Activated CD4-positive, alpha-beta T cell treated with anti-CD3 and anti-CD28 coated beads, Interleukin-2, amount 10 ng/mL, durations not matched to agents 24 days and 14 days (primary cell): ENCODE data around the gene ABRACL. TPM values are rescaled to one million over a fixed set of nuclear protein-coding genes. Genes with fewer than 3 reads are reported as not detected.

ENCODE experiments used
- DNase-seq: peaks from one replicate; pipeline ENCODE4 v3.0.0; 2022
- H3K27ac Mint-ChIP-seq: one replicate; pipeline ENCODE4 v1.8.0; 2022; ENCODE audit warnings: mild to moderate bottlenecking, mixed read lengths
- H3K27me3 Mint-ChIP-seq: one replicate; pipeline ENCODE4 v1.8.0; 2022; ENCODE audit warnings: mixed read lengths
- H3K36me3 Mint-ChIP-seq: one replicate; pipeline ENCODE4 v1.8.0; 2022; ENCODE audit warnings: low read depth, mild to moderate bottlenecking, mixed read lengths
- H3K4me1 Mint-ChIP-seq: one replicate; pipeline ENCODE4 v1.8.0; 2021; ENCODE audit warnings: mixed read lengths
- H3K4me3 Mint-ChIP-seq: one replicate; pipeline ENCODE4 v1.8.0; 2022; ENCODE audit warnings: mild to moderate bottlenecking, moderate library complexity, mixed read lengths
- H3K9me3 Mint-ChIP-seq: one replicate; pipeline ENCODE4 v1.8.0; 2021; ENCODE audit warnings: mixed read lengths
- intact Hi-C: fragments of 100-400 bp; cut with micrococcal nuclease; formaldehyde crosslinking; loops from one replicate; pipeline ENCODE4 v1.15.1; 2023
- total RNA-seq: library from RNA; stranded (reverse); gene quantifications from 2 replicates; pipeline ENCODE4 v1.2.3, GENCODE V29; 2022

The ABRACL gene
- total RNA-seq, 1 donor from 2014 or later = 134 TPM

GRCh38 chr6:139053382-139053781 lies 24.8 kb downstream of the ABRACL start:
- DNase-seq = no peak
- Mint-ChIP-seq H3K27ac (no peak overlapping the region), H3K27me3 (no peaks in the 10 kb centered on the region), H3K36me3 (no peaks in the 10 kb centered on the region), H3K4me3 (no peak overlapping the region), H3K9me3 (no peaks in the 10 kb centered on the region), H3K4me1 (no peaks in the 10 kb centered on the region)
- intact Hi-C loops = no loop called here

DNA sequence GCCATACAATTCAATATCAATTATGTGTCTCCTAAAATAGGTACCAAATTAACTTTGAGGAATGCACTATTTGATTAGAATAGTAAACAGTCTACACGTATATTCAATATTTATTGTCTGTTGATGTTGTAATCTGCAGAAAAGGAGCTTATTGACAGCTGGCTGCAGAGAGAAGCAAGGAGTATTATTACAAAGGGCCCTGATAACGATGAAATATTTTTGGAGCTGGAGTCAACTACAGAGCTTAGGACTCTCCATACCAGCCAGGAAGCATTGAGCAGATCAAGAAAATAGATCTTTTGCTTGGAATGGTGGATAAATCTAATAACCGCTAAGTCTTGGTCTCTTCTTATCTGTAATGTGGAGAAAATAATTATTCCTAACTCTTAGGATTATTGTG lies 25.5 kb downstream of the ABRACL start:
- Mint-ChIP-seq H3K4me3 (no peak overlapping the region), H3K4me1 (no peaks in the 10 kb centered on the region), H3K36me3 (no peaks in the 10 kb centered on the region), H3K9me3 (no peaks in the 10 kb centered on the region), H3K27ac (no peak overlapping the region), H3K27me3 (no peaks in the 10 kb centered on the region)
- DNase-seq = no peak
- intact Hi-C loops = no loop called here

GRCh38 chr6:139055709-139056108 lies 27.2 kb downstream of the ABRACL start:
- Mint-ChIP-seq H3K4me1 (peaks cover 6% of the 10 kb centered on the region), H3K27me3 (peaks cover 3% of the 10 kb centered on the region), H3K27ac (no peak overlapping the region), H3K4me3 (no peak overlapping the region), H3K36me3 (no peaks in the 10 kb centered on the region), H3K9me3 (no peaks in the 10 kb centered on the region)
- intact Hi-C loops = no loop called here
- no peak for DNase-seq

DNA sequence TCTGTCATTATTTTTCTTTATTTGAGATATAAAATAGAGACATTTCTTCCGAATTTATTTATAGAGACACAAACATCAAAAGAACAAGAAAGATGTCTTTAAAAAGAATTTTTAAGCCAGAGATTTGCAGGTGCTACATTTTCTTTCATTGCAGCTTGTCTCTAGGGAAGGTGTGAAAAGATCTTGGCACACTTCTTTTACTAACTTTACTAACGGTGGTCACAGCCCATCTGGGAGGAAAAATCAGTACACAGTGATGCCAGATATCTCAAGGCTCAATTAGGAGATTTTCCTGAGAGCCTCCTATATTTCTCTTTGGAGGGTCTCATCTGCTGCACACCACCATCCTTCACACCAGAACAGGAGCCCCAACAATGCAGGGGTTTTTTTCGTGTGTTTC lies 29.5 kb downstream of the ABRACL start:
- Mint-ChIP-seq H3K9me3 (no peaks in the 10 kb centered on the region), H3K27me3 (peaks cover 3% of the 10 kb centered on the region), H3K27ac (no peak overlapping the region), H3K4me1 (peaks cover 6% of the 10 kb centered on the region), H3K36me3 (no peaks in the 10 kb centered on the region), H3K4me3 (no peak overlapping the region)
- DNase-seq = no peak
- intact Hi-C loops = no loop called here

DNA sequence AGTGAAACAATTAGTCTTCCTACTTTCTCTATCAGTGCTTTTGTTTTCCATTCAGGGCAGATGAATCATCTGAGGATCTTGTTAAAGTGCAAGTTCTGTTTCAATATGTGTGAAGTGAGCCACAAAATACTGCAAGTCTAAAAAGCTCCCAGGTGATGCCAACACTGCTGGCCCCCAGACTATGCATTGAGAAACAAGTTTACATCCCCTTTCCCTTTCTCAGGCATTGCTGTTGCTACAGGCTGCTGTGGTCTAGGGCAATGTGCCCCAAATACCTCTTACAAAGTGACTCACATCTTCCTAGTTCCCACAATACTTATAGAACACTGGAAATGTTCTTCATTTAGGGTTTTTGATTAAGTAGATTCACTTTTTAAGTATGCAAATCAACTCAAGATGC lies 31.8 kb downstream of the ABRACL start:
- no peak overlapping the region for H3K27ac Mint-ChIP-seq
- peaks cover 3% of the 10 kb centered on the region for H3K27me3 Mint-ChIP-seq
- H3K4me3 Mint-ChIP-seq = no peak overlapping the region
- H3K4me1 Mint-ChIP-seq = peaks cover 6% of the 10 kb centered on the region
- DNase-seq = no peak
- H3K36me3 Mint-ChIP-seq = no peaks in the 10 kb centered on the region
- H3K9me3 Mint-ChIP-seq = no peaks in the 10 kb centered on the region
- intact Hi-C loops = no loop called here

GRCh38 chr6:139062932-139063646 lies 34.5 kb downstream of the ABRACL start:
- Mint-ChIP-seq H3K4me3 (no peak overlapping the region), H3K9me3 (no peaks in the 10 kb centered on the region), H3K27me3 (peaks cover 3% of the 10 kb centered on the region), H3K27ac (no peak overlapping the region), H3K36me3 (no peaks in the 10 kb centered on the region), H3K4me1 (peaks cover 6% of the 10 kb centered on the region)
- no peak for DNase-seq
- intact Hi-C loops = no loop called here

- Mint-ChIP-seq H3K36me3 (no peaks in the 10 kb centered on the region), H3K27ac (no peak overlapping the region), H3K4me3 (no peak overlapping the region), H3K4me1 (peaks cover 5% of the 10 kb centered on the region), H3K27me3 (no peaks in the 10 kb centered on the region), H3K9me3 (no peaks in the 10 kb centered on the region)
- DNase-seq = no peak
- intact Hi-C loops = no loop called here
These were observed 36.6 kb downstream of the ABRACL start for GRCh38 chr6:139064981-139065665.

GRCh38 chr6:139066080-139066479 lies 37.5 kb downstream of the ABRACL start:
- Mint-ChIP-seq H3K27me3 (no peaks in the 10 kb centered on the region), H3K4me3 (no peak overlapping the region), H3K9me3 (no peaks in the 10 kb centered on the region), H3K4me1 (no peaks in the 10 kb centered on the region), H3K36me3 (no peaks in the 10 kb centered on the region), H3K27ac (no peak overlapping the region)
- DNase-seq = no peak
- intact Hi-C loops = no loop called here

DNA sequence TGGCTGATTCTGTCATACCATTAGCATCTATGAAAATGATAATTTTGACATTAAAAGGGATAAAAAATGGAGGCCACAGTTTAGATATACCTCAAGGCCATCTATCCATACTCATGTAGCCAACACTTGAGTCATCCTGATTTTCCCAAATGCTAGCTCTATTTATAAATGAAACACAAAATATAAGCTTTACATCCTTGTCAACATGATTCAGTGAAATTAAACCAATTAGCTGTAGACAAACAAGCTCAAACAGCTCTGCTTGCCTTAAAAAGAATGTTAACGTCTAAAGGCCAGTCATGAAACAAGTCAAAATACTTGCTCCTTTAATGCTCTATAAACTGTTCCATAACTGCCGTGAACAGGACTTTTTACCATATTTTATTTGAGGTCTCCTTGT lies 40.3 kb downstream of the ABRACL start:
- Mint-ChIP-seq H3K4me1 (no peaks in the 10 kb centered on the region), H3K9me3 (no peaks in the 10 kb centered on the region), H3K27ac (no peak overlapping the region), H3K36me3 (no peaks in the 10 kb centered on the region), H3K4me3 (no peak overlapping the region), H3K27me3 (no peaks in the 10 kb centered on the region)
- no peak for DNase-seq
- intact Hi-C loops = no loop called here

- H3K9me3 Mint-ChIP-seq = no peaks in the 10 kb centered on the region
- H3K27me3 Mint-ChIP-seq = no peaks in the 10 kb centered on the region
- DNase-seq = no peak
- H3K36me3 Mint-ChIP-seq = no peaks in the 10 kb centered on the region
- H3K27ac Mint-ChIP-seq = no peak overlapping the region
- intact Hi-C loops = no loop called here
- H3K4me1 Mint-ChIP-seq = no peaks in the 10 kb centered on the region
- no peak overlapping the region for H3K4me3 Mint-ChIP-seq
These were observed 44.6 kb downstream of the ABRACL start for GRCh38 chr6:139073118-139073517.

- intact Hi-C loops = no loop called here
- Mint-ChIP-seq H3K4me1 (no peaks in the 10 kb centered on the region), H3K9me3 (no peaks in the 10 kb centered on the region), H3K27ac (no peak overlapping the region), H3K36me3 (no peaks in the 10 kb centered on the region), H3K27me3 (no peaks in the 10 kb centered on the region), H3K4me3 (no peak overlapping the region)
- DNase-seq = no peak
These were observed 50.5 kb downstream of the ABRACL start for GRCh38 chr6:139079018-139079417.

GRCh38 chr6:139080255-139080920 lies 51.8 kb downstream of the ABRACL start:
- intact Hi-C loops = no loop called here
- Mint-ChIP-seq H3K27me3 (no peaks in the 10 kb centered on the region), H3K36me3 (no peaks in the 10 kb centered on the region), H3K27ac (no peak overlapping the region), H3K4me3 (no peak overlapping the region), H3K9me3 (peaks cover 4% of the 10 kb centered on the region), H3K4me1 (no peaks in the 10 kb centered on the region)
- no peak for DNase-seq

- peaks cover 4% of the 10 kb centered on the region for H3K9me3 Mint-ChIP-seq
- peaks cover 3% of the 10 kb centered on the region for H3K27me3 Mint-ChIP-seq
- H3K4me3 Mint-ChIP-seq = no peak overlapping the region
- no peaks in the 10 kb centered on the region for H3K4me1 Mint-ChIP-seq
- intact Hi-C loops = no loop called here
- no peak overlapping the region for H3K27ac Mint-ChIP-seq
- no peak for DNase-seq
- no peaks in the 10 kb centered on the region for H3K36me3 Mint-ChIP-seq
These were observed 52.9 kb downstream of the ABRACL start for GRCh38 chr6:139081471-139081870.

- peaks cover 4% of the 10 kb centered on the region for H3K9me3 Mint-ChIP-seq
These were observed 53.8 kb downstream of the ABRACL start for GRCh38 chr6:139082370-139082769.

More at GRCh38 chr6:139082370-139082769, 53.8 kb downstream of the ABRACL start:
- Mint-ChIP-seq H3K27me3 (peaks cover 5% of the 10 kb centered on the region), H3K36me3 (no peaks in the 10 kb centered on the region), H3K4me1 (no peaks in the 10 kb centered on the region), H3K27ac (no peak overlapping the region), H3K4me3 (no peak overlapping the region)
- intact Hi-C loops = no loop called here
- DNase-seq = no peak
